ENCODE measurements around the gene CCL20. TPM values are rescaled to one million over a fixed set of nuclear protein-coding genes. Genes with fewer than 3 reads are reported as not detected.
"Not testable (repeated sequence)": the region's sequence is repeated elsewhere in the genome, so short reads cannot be mapped to it uniquely, and the experiment has no call there.

CCL20 gene
- total RNA-seq, 2 donors from 2014 or later, result 11.5 to 43.5 TPM

- Histone ChIP-seq H3K4me1 (no peaks in the 10 kb centered on the region), H3K27ac (no peak overlapping the region), H3K9me3 (no peaks in the 10 kb centered on the region), H3K27me3 (no peaks in the 10 kb centered on the region), H3K9ac (ENCODE audit: low read depth in 2 of 2, low read length in 2 of 2) (no peak overlapping the region), H3K4me3 (no peak overlapping the region), H3K36me3 (no peaks in the 10 kb centered on the region)
- intact Hi-C loops (cut with DNase I), result no loop called here
- no peak for TF ChIP-seq CTCF (IDR thresholded peaks at IDR 0.05)
- no peak for DNase-seq
Measured at GRCh38 chr2:227789803-227790202, 23.8 kb upstream of the CCL20 start.

DNA sequence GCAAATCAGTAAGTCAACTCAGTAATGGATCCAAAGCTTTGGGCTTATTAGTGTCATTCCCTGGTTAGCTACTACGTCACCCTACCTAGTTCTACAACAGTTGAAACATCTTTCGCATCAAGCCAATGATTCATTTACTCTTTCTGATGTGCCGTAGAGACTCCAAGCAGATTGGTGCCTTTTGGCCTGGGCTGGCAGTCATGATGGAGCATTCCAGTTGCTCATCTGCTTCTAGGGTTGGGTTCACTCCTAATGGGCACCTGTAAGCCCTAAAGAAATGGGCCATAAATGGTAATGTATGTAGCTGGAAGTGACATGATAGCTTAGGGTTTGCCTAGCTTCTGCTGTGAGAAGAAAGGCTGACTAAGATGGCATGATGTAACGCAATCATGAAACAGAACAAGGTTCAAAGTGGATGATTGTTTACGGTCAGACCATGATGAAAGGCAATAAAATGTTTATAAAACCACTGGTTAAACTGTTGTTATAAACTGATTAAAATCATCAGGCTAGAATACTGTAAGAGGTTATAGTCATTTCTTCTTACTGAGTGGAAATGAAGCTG, 20.4 kb upstream of the CCL20 start:
- Histone ChIP-seq H3K27me3 (no peaks in the 10 kb centered on the region), H3K4me3 (no peak overlapping the region), H3K27ac (peak overlapping the region; percentile 70), H3K9me3 (no peaks in the 10 kb centered on the region), H3K36me3 (no peaks in the 10 kb centered on the region), H3K9ac (ENCODE audit: low read depth in 2 of 2, low read length in 2 of 2) (no peak overlapping the region), H3K4me1 (peaks cover 8% of the 10 kb centered on the region)
- intact Hi-C loops (cut with DNase I), result no loop called here
- no peak for DNase-seq
- no peak for TF ChIP-seq CTCF (IDR thresholded peaks at IDR 0.05)

- Histone ChIP-seq H3K9me3 (no peaks in the 10 kb centered on the region), H3K36me3 (no peaks in the 10 kb centered on the region), H3K27me3 (no peaks in the 10 kb centered on the region), H3K4me1 (peaks cover 8% of the 10 kb centered on the region), H3K27ac (peak overlapping the region; percentile 90), H3K9ac (ENCODE audit: low read depth in 2 of 2, low read length in 2 of 2) (peak overlapping the region in 1 of 2 donors; percentile 40), H3K4me3 (no peak overlapping the region)
- no peak for TF ChIP-seq CTCF (IDR thresholded peaks at IDR 0.05)
- DNase-seq, result peak; percentile 65
- intact Hi-C loops (cut with DNase I), result no loop called here
Measured at GRCh38 chr2:227796045-227796711, 17.5 kb upstream of the CCL20 start.

GRCh38 chr2:227796768-227797167, 16.9 kb upstream of the CCL20 start:
- DNase-seq; H3K9me3 ChIP-seq; intact Hi-C loops (cut with DNase I); H3K36me3 ChIP-seq; H3K4me3 ChIP-seq; H3K27me3 ChIP-seq; H3K4me1 ChIP-seq: not testable (repeated sequence)
- peak overlapping the region; percentile 1 to 40 for H3K9ac ChIP-seq (ENCODE audit: low read depth in 2 of 2, low read length in 2 of 2)
- peak overlapping the region; percentile 90 for H3K27ac ChIP-seq

GRCh38 chr2:227799202-227799601, 14.4 kb upstream of the CCL20 start:
- H3K36me3 ChIP-seq, result no peaks in the 10 kb centered on the region
- no peak for TF ChIP-seq CTCF (IDR thresholded peaks at IDR 0.05)
- peak overlapping the region in 1 of 2 donors; percentile 8 for H3K9ac ChIP-seq (ENCODE audit: low read depth in 2 of 2, low read length in 2 of 2)
- H3K27ac ChIP-seq, result peak overlapping the region; percentile 65
- no peaks in the 10 kb centered on the region for H3K9me3 ChIP-seq
- H3K4me3 ChIP-seq, result no peak overlapping the region
- peak; percentile 73 for DNase-seq
- intact Hi-C loops (cut with DNase I), result no loop called here
- peaks cover 8% of the 10 kb centered on the region for H3K4me1 ChIP-seq
- no peaks in the 10 kb centered on the region for H3K27me3 ChIP-seq

GRCh38 chr2:227802882-227803281, 10.8 kb upstream of the CCL20 start:
- Histone ChIP-seq H3K27ac (no peak overlapping the region), H3K4me3 (no peak overlapping the region), H3K27me3 (no peaks in the 10 kb centered on the region), H3K9ac (ENCODE audit: low read depth in 2 of 2, low read length in 2 of 2) (no peak overlapping the region), H3K4me1 (peaks cover 2% of the 10 kb centered on the region), H3K9me3 (no peaks in the 10 kb centered on the region), H3K36me3 (no peaks in the 10 kb centered on the region)
- TF ChIP-seq CTCF (IDR thresholded peaks at IDR 0.05), result no peak
- intact Hi-C loops (cut with DNase I), result no loop called here
- DNase-seq, result no peak

All from colonic mucosa (tissue), 4 donors.